NCI-H2107 (cell line): Measurements from ENCODE around the gene POLR3A.
"Not testable (repeated sequence)": the region's sequence is repeated elsewhere in the genome, so short reads cannot be mapped to it uniquely, and the experiment has no call there.

Source experiments
- DNase-seq: peaks from one replicate; lab custom pipeline; 2025; lab: John Stamatoyannopoulos, UW

The POLR3A gene

DNA sequence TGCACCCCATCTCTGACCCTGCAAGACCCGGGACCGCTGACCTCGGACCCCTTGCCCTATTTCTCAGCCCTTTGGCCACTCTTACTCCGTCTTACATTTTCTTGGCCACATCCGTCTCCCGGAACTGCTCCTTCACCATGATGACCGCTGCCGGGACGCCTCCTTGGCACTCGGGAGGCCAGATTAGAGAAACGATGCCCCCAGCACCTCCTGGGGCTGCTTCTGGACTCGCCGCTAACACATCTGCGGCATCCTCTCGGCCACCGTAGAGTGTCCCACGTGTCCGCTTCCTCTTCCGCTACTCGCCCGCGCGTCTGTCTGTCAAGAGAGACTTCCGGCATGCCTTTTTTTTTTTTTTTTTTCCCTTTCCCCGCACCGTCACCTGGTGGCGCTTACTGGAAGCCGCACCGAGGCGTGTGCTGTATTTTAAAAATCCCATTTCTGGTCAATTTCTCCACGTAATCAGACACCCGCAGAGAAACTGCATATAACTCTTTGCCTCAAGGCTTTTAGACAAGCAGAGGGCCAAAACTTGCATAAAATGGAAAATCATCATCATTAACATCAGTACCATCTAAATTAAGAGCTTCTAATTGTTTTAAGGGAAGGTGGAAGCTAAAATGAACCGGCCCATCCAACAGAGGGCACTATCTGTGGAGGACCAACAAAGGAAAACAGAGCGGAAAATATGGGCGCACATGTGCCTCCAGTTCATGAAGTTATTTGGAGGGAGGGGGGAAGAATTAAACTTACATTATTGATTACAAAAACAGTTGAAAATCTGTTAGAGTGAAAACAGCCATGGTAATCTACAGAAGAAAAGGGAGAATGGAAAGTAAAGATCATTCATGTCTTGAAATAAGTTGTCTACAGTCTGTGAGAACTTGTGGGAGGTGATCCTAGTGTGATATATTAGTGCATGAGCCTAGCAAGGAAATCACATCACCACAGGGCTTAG lies at the start of gene POLR3A:
POLR3A (minus strand) TSS at position 247 of the 958 bp plus-strand sequence; CDS start at position 139, 108 bp downstream.
- DNase-seq, result peak; percentile 85

DNA sequence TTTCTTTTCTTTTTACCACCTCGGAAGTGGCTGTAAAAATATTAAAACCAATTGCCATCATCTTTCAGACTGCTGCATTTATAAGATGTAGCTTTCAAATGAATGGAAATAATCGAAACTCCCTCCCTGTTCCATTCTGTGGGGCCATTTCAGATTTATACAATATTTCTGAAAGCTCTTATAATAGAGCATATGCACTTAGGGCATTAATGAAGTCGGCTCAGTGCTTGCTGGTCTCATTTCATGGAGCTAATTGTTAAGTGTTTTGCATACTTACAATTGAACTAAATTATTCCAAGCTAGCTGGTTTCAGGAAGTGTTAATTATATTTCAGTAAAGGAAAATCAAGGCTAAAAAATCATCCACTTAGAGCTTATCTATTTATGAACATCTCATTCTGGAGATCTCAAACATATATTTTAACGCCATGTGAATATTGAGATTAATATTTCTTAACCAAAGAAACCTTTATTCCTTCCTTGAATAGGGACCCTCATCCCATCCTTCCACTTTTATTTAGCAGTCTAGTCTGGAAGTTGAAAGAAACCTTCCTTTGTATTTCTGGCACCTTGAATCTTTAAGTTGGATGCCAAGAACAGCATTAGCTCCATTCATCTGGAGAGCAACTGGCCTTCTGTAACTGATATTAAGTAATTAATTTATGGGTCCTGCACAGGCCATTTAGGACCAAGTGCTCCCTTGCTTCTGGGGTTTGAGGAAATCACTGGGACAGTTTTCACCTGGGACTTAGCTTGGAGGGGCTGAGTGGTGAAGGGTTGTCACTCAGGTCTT lies 49.4 kb upstream of the POLR3A start:
- no peak for DNase-seq

DNA sequence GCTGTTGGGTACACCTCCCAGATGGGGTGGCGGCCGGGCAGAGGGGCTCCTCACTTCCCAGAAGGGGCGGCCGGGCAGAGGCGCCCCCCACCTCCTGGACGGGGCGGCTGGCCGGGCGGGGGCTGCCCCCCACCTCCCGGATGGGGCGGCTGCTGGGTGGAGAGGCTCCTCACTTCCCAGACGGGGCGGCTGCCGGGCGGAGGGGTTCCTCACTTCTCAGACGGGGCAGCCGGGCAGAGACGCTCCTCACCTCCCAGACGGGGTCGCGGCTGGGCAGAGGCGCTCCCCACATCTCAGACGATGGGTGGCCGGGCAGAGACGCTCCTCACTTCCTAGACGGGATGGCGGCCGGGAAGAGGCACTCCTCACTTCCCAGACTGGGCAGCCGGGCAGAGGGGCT lies 46.5 kb upstream of the POLR3A start:
- not testable (repeated sequence) for DNase-seq

DNA sequence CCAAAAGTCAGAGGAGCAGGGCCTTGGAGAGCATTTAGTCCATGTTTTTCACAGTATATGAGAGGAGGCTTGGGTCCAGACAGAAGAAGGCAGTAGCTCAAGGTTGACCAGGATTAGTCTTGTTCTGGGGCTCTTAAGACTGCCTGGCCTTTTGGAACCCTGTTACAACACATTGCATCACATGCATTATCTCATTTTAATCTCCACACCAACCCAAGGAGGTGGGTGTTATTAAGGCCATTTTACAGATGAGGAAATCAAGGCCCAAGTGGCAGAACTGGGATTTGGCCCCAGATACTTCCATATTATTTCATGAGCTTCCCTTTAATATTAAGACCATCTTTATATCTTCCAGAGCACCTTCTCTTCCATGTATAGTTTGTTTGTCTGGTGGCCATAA lies 43.2 kb upstream of the POLR3A start:
- no peak for DNase-seq

DNA sequence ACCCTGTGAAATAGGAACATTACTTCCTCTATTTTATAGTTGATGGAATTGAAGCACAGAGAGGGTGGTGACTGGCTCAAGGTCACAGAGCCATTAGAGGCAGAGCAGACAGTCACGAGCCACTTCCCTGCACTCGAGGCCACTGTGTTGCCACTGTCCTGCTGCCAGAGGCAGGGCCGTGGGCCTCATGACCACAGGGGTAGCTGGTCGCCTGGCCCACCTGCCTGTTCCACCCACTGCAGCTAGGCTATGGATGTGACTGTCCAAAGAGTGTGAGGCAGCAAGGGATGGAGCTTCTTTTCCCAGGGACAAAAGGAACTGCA lies 42.5 kb upstream of the POLR3A start:
- DNase-seq, result no peak

DNA sequence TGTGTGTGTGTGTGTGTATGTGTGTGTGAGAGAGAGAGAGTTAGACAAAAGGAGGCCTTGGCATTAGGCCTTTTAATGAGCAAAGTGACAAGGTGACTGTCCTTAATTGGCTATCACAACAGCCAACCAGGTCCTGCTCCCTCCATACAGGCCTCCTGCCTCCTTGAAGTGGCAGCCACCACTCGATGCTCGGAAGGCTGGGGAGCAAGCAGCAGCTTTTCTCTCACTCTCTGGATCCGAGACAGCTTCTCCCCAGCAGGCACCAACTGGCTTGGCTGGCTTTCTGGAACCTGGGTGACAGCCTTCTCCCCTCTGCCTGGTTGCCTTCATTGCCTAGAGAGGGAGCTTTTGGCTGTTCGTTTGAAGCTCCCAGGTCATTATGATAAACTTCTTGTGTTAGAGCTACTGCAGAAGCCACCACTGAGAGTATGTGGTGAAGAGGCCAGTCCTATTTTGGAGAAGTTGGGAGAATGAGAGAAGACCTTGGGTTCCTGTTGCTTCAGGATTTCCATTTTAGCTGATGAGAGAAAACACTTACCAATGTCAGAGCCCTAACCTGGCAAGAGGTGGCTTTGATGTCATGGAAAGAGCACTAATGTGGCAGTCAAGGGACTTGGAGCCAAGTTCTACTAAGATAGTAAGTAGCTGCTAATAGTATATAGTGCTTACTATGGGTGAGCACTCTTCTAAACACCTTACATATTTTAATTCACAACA lies 42.0 kb upstream of the POLR3A start:
- no peak for DNase-seq

DNA sequence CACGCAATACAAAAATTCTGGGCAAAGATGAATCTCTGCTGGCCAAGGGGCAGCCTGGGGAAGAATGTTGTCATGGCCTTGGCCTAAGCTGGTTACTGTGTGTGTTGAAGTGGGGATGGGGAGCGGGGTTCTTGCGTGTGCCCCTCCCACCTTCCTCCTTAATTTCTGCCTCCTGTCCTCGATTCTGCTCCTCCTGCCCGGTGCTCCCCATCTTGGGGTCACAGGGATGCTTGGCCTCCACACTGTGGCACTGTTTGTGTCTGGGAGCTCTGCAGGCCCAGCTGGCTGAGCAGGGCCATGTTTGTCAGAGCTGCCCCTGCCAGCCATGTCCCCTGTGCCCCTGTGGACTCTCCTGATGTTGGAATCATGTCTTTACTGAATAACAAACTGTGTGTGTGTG lies 41.4 kb upstream of the POLR3A start:
- DNase-seq, result no peak

DNA sequence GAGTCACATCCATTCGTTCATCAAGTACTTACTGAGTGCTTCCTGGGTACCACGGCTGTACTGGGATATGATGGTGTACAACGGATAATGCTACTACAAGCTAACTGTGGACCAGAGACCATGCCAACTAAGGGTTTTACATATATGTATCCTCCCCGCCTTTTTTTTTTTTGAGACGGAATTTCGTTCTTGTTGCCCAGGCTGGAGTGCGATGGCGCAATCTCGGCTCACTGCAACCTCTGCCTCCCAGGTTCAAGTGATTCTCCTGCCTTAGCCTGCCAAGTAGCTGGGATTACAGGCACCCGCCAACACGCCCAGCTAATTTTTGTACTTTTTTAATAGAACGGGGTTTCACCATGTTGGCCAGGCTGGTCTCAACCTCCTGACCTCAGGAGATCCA lies 40.7 kb upstream of the POLR3A start:
- DNase-seq, result not testable (repeated sequence)

DNA sequence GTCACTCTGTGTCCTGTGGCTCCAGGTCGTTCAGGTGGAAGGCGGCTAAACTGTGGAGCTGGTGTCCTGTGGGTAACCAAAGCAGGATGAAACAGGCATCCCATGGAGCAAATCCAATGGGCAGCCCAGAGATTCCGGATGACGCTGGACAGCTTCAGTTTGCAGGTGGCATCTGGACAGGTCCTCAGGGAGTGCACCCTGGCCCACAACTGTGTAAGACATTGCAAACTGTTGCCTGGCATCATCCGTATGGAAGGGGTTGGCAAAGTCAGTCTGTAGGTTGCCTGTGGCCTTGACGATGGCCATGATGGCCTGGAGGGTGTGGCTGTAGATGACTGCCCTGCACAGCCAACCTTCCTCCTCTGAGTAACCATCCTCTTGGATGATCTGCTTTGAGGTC lies 39.8 kb upstream of the POLR3A start:
- DNase-seq, result no peak

DNA sequence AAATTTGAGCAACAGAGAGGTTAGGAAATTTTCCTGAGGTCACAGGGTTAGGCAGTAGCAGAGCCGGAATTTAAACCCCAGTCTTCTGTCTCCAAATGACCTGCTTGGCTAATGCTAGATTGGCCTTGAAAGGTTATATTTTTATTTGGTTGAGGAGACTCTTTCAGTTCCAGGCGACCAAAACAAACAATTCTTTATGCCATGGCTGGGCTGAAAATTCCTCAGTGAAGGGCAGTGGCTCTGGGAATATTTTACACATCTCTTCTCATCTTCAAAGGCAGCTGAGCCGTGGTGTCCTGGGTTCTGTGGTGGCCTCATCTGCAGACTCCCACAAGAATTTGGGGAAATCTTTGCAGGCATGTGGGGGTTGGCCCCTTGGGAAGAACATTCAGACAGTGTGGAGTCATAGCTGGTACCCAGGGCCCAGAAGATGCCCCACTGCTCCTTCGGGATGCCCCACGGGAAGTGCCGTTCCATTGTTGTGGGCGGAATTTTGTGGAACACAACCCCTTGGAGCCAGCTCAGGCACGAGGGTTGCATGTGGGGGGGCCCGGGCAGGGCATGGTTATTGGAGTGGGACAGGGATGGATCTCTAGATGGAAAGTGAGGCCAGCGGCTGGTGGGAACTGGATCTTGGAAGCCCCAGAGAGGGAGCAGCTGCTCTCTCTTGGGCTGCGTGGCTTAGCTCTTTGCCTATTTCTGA lies 37.6 kb upstream of the POLR3A start:
- DNase-seq, result no peak

DNA sequence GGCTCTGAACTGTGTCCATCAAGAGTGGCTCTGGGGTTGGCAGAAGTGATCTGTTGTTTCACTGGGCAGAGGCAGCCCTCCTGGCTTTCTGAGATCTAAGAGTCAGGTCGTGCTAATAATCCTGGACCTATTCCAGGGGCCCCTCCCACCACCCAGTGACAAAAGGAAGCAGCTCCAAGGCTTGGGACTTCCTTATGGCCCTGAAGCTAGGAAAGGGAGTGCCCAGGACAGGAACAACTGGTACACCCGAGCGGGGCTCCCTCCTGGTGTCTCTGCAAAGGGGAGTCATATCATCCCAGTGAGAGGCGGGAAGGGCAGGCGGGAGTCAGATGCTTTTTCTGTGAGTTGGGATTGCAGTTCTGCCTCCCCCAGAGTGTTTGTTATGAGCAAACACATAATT lies 36.7 kb upstream of the POLR3A start:
- no peak for DNase-seq

DNA sequence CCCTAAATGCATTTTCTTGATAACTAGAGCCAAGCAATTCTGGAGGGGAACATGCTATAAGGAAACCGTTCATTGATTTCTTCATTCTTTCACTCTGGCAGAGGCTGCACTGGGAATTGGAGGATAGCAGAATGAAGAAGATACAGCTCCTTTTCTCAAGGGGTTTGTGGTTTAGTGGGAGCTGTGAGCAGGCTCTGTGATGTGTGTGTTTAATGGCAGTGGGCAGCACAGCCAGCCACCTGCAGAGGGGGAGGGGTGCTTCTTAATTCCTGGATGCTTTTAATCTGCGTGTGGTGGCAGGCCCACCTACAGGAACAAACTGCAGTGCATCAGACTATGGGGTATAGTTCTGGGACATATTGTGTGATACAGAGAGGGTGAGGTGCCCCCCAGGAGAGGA lies 36.3 kb upstream of the POLR3A start:
- DNase-seq, result no peak

DNA sequence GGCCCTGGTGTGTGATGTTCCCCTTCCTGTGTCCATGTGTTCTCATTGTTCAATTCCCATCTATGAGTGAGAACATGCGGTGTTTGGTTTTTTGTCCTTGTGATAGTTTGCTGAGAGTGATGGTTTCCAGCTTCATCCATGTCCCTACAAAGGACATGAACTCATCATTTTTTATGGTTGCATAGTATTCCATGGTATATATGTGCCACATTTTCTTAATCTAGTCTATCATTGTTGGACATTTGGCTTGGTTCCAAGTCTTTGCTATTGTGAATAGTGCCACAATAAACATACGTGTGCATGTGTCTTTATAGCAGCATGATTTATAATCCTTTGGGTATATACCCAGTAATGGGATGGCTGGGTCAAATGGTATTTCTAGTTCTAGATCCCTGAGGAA lies 35.6 kb upstream of the POLR3A start:
- DNase-seq, result not testable (repeated sequence)

DNA sequence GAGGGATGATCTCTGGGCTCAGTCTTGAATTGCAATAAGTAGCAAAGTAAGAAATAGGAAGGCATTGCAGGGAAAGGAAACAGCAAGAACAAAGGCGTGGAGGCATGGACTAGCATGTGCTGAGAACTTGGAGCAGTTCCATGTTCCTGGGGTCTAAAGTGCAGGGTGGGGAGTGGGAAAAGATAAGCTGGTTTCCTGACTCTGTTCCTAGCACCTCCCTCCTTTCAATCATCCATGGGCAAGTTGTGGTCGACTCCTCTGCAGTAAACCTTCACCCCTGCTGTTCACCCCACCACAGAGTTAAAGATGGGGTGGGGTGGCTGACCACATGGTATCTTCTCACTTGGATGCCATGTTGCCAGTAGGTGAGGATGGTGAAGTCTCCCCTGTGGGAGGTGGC lies 33.9 kb upstream of the POLR3A start:
- no peak for DNase-seq

DNA sequence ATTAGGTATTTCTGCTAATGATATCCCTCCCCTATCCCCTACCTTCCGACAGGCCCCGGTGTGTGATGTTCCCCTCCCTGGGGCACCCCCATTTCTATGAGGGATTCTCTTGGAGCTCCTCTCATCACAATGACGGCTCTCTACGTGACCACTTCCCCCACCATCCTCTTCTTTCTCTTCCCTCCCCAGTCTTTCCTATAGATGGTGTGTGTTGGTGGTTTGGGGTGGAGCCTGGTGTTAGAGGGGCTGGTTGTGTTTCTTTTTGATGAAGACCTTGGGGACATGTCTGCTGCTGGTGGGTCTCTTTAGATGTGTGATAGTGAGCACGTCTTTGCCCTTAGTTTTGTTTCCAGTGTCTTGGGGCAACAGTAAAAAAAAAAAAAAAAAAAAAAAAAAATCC lies 33.0 kb upstream of the POLR3A start:
- DNase-seq, result no peak

DNA sequence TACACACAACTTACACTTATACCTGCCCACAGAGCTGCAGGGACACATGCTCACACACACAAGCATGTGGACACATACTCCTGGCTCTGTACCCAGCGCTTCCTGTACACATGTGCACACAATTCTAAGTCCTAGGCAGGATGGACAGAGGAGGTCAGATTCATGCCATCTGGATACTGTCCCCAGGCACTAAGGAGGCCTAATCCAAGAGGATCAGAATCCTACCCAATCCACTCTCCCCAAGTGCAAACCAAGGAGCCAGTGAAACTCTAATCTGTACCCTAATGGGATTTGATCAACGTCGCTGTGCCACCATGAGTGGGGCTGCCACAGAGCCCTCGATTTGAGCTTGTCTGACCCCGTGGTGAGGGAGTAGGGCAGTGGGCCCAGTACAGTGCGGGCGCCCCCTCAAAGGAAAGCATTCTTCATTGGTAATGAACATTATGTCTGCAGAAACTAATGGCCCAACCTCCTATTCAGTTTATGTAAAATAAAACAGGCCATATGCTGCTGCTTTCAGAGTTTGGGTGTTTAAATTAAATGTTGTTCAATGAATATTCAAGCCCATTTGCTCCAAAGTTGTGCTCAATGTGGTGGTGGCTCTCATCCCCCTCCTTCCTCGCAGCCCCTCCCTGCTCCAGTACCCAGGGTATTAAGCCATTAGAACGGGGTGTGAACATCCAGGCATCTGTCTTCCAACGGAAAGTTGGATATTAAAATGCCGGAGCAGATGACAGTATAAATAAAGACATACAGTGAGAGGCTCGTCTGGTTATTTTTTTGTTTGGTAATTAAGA lies 30.8 kb upstream of the POLR3A start:
- DNase-seq, result no peak

DNA sequence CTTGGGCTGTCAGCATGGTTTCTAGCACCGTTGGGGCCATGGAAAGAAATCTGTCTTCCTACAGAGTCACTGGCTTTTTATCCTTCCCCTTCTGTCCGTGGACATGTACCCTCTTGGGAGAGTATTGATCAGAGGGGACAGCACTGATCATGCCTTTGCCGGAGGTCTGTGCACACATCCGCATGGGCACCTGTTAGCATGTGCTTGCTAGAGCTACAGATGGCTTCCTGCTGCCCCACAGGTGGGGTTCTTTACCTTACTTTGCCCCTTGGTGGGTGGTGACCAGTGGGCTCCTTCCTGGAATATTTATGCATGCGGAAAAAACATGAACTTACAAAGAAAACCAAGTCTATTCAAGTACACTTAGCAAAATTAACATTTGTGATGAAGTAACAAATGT lies 29.2 kb upstream of the POLR3A start:
- DNase-seq, result no peak

DNA sequence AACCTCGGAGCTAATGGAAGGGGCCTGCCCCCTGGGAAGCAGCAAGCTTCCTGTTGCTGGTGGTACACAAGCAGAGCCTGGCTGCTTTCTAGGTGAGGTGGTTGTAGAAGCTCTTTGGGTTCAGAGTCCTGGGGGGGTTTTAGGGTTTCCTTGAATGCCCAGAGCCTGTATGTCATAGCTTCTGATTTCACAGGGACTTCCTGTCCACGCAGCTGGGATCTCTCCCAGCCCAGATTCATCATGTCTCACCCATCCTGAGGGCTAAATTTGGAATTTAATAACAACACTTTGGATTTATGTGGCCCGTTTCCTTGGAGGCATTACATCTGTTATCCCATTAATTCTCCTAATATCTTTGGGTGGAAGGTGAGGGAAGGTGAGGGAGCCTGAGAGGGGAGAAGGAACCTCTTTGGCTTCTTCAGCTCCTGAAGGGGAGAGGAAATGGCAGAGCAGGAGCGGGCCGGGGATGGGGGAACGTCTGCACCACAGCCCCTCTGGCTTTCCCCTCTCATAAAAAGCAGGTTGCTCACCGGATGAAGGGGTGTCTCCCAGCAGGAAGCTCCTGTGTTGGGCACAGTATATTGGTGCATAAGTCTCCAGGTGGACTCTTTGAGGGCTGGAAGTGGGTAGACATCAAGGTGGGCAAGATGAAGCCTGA lies 24.0 kb upstream of the POLR3A start:
- DNase-seq, result no peak

DNA sequence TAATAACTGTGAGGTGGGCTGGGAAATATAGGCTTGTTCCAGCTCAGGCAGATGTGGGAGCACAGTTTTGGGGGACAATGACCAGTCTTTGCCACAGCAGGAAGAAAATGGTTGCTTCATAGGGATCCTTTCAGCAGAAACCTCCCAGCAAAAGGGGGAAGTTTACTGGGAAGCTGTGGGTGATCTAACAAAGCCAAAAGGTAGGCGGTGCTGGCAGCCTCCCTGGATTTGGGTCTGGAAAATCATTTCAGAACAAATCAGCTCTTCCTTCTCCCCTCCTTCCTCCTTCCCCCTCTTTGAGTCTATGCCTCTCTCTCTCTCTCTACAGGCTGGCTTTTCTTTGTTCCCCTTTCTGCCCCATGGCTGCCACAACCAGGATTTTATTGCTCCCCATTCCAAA lies 20.5 kb upstream of the POLR3A start:
- DNase-seq, result no peak

DNA sequence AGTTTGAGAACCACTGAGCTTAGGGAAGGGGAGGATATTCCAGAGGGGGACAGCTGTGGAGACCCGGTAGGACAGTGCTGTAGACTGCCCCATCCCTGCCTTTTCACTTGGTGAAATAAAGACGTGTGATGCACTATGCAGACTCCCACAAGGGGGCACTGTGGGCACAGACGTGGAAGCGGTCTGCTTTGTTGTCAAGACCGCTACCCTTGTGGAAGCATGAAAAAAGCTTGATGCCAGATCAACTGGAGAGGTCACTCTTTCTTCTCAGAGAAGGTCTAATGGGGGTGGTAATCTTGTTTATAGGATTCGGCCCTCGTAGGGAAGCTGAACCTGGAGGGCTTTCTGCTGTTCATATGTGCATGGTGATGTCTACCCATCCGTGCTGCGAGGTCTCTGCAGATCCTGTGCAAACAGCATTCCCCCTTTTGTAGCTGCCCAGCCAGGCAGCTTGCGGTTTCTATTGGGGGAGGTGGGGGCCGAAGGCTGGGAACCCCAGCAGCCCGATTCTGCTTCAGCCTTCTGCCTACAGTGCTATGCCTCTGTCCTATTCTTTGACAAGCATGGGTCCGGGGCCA lies 18.1 kb upstream of the POLR3A start:
- peak; percentile 64 for DNase-seq
